Glomerular endothelial cell (primary cell): ENCODE results near the gene TMED7. TPM values are rescaled to one million over a fixed set of nuclear protein-coding genes. Genes with fewer than 3 reads are reported as not detected.

ENCODE experiments used
- DNase-seq: peaks from one replicate; pipeline ENCODE4 v3.0.0-alpha.2; 2011; ENCODE audit warnings: low read depth, low spot score; ENCODE audit errors: extremely low read depth
- total RNA-seq: library from RNA; depleted of rRNA; stranded (reverse); fragments of >200 nt; gene quantifications from 2 replicates; pipeline ENCODE4 v1.2.3, GENCODE V29; 2015

The TMED7 gene
- total RNA-seq, 1 donor from 2014 or later = 110 TPM

- DNase-seq = no peak
These were observed 4.1 kb upstream of the TMED7 start for GRCh38 chr5:115629903-115630302.

- no peak for DNase-seq
These were observed 1.5 kb upstream of the TMED7 start for GRCh38 chr5:115627295-115627865.

- peak; percentile 10 for DNase-seq
These were observed 598 bp upstream of the TMED7 start for GRCh38 chr5:115626445-115626823.

DNA sequence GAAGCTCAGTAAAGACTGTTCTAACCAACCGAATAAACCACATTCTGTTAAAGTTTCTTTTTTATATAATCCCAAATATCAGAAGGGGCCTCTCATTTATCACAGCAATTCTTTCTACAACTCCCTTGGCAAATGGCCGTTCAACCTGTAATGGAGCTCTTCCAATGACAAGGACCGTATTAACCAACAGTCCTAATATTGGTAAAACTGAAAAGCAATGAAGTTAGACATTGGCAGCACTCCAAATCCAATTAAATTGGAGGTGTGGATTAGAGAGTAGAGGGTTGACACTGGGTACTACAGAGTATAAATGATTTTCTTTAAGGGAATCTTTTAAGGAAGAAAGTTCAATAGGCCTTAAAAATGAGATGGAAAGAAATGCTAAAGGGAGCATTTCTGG, 842 bp downstream of the TMED7 start:
- DNase-seq = no peak

DNA sequence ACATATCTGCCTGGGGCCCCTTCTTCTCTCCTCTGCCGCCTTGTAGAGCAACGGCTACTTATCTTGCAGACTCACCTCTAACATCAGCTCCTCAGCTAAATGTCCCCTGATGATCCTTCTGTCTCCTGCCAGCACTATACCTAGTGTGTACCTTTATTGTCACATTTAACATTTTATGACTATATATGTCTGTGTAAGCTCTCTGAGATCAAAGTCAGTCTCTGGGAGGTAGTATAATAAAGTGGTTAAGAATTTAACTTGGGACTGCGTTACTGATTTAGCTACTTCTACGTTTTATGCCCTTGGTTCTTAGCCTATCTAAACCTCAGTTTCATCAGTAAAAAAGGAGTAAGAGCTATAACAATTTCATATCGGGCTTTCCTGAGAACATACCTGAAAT, 2.2 kb downstream of the TMED7 start:
- DNase-seq = no peak

GRCh38 chr5:115621365-115621900, 4.4 kb downstream of the TMED7 start:
- DNase-seq = no peak

GRCh38 chr5:115616892-115617291, 8.9 kb downstream of the TMED7 start:
- no peak for DNase-seq

DNA sequence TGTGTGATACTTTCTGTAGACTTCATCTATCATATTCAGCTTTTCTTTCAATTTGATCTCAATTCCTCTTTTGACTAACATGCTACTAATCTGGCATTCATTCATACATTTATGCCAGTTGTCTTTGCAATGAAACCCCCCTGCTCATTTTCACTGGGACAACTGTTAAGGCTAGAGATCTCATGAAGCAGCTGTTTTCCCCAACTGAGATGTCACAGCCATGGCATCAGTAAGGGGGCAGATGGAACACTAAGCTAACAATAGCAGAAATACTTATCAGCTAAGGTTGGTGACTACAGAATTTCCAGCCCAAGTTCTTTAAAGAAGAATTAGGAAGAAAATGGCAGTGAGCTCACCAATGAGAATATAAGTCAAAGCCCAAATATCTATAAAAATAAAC, 9.4 kb downstream of the TMED7 start:
- DNase-seq = no peak

- DNase-seq = no peak
These were observed 14.0 kb downstream of the TMED7 start for GRCh38 chr5:115611873-115612272.

GRCh38 chr5:115607935-115608334, 17.9 kb downstream of the TMED7 start:
- no peak for DNase-seq

GRCh38 chr5:115605436-115605835, 20.4 kb downstream of the TMED7 start:
- no peak for DNase-seq

DNA sequence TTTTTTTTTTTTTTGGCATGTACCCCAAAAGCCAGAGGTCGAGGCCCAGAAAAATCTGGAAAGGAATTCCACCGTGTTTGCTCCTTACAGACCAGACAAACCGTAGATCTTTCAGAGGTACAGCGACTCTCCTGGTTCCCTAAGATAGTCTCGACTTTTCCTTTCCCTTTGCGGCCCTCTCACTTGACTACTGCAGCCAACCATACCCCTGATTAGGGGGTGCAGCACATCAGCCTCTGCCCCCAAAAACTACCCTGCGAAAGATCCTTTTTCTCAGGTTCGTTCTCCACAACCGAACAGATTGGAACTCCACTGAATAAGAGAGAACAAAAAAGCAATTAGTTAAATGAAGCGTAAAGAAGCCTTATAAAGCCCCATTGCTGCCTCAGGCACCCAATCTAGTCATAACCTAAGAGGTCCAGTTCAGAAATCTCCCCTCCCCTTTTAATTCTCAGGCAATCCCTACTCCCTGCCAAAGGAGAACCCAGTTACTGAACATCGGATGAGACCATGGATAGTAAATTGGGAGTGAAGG, 23.2 kb downstream of the TMED7 start:
- no peak for DNase-seq

DNA sequence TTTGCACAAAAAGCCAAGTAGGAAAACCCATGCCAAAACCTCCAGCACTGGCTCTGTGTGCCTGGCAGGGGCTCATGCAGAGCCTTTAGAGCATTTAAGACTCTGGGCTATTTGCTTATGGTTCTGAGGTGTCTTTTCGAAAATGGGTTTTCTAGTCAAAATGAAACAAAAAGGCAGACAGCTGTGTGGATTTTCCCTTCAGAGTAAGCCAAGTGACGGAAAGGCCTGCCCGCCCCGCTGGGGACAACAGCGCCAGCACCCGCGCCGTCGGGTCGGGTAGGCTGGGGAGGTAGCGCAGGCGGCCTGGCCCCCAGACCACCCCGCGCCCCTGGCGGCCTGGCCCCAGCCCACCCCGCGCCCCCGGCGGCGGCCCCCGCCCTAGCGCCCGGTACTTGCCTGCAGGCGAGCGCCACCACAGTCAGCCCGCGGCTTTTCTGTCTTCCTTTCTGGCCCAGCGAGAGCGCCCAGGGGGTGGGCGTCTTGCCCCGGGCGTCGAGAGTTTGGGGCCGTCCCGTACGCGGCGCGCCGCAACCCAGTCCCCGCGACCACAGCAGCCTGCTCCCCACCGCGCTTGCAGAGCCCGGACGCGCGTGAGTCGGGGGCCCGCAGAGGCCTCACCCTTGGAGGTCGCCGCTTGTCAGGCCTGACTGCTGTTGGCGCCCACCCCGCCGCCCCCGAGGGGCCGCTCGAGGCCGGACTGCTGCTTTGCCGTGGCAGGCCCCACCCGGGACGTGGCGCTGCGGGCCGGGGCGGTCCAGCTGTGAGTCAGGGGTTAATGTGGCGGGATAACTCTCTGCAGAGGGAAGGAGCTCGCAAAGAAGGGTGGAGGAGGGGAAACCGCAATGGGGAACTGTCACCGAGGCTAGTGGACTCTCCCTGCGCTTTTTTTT, 23.9 kb downstream of the TMED7 start, which contains the start of gene TICAM2:
Gene TICAM2 (minus strand): TSS at position 779 of the 890 bp plus-strand sequence. CDS start 21,223 bp downstream, outside the sequence.
- no peak for DNase-seq

GRCh38 chr5:115600766-115601165, 25.1 kb downstream of the TMED7 start:
- no peak for DNase-seq

DNA sequence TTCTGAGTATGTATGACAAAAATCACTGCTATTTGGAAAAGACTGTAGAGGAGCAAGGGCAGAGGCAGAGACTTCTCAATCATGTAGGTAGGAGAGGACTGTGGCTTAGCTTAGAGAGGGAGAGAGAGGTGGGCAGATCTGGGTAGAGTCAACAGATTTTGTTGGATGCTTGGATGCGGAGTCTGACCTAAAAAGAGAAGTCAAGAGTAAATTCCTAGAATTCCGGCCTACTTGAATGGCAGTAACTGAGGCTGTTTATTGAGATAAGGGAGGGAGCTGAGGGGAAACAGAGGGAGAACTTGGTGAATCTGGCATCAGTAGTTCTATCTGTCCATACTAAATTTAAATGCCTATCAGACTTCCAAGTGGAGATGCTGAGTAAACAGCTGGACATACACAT, 25.9 kb downstream of the TMED7 start:
- DNase-seq = no peak

DNA sequence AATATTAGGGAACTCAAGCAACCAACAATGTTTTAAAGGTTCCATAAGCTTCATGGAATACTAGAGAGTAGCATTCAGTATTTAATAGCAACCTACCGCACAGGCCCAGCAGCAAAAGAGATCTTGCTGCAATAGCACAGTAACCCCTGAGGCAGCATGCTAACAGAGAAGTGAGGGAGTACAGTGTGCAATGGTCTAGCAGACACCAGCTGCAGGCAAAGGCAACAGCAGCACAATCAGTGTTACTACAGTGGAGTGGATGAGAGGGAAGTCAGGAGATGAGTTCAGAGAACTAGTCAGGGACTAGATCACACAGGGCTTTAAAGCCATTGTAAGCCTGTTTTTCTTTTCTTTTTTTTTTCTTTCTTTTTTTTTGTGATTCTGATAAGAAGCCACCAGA, 26.3 kb downstream of the TMED7 start:
- no peak for DNase-seq

DNA sequence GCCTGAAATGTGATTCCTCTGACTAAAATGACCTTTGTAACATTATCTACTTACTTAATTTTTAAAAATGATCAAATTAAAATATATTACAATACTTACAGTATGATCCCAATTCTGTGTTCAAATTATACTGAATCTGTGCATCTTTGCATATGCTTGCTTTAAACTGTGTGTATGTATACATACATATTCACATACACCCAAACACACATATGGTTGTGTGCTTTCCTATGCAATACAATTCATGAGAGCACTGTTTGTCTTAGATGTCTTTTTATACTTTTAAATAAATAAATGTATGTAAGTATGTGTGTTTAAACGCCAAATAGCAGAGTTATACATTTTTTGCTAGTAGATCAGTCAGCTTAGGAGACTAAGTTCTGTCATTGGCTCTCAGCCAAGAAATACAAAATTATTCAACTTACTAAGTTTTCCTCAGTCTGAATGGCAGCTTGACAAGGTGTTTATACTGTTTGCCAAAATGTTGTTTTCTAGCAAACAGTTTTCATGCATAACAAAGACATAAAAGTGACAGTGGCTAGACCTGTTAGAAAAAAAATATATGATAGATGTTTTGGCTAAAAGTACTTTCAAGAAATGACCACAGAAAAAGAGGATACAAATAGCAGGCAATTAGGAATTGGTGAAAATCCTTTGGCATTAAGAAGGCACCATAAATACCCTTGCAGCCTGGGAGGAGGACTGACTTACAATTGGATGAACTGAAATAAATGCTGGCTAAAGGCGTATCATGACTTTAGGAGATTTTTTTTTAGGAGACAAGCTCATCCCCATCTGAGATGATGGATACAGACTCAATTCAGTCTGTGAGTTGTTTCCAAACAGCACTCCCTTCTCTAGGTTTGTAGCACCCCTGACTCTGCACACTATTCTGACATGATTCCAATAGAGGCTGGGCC, 31.4 kb downstream of the TMED7 start:
- DNase-seq = no peak

DNA sequence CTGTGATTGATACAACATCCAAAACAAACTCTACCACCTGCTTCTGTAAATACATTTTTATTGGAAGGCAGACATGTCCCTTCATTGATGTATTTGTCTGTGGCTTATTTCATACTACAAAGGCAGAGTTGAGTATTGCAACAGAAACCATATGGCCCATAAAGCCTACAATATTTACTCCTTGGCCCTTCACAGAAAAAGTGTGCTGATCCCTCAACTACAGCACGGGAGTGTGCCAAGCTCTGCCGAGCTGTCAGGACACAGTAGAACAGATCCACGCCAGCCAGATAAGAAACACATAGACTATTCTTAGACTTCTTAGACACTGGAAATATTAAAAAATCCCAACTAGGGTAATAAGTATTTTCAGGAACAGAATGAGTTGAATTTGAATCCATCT, 36.8 kb downstream of the TMED7 start:
- DNase-seq = no peak

DNA sequence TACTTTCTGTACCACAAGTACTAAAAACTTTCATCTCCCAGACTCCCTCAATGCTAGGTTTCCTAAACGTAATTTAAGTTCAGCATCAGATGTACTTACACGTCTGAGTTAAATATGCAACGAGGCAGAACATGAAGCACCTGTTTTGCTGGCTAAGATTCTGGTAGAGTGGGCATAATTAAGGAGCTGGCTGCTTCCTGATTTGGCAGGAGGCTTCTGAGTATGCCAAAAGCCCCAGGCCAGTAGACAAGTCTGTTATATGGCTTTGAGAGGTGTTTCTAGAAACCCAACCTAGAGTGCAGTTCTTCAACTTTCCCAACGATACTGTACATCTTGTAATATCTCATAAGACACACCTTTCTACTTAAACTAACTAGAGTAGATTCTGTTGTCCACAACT, 37.2 kb downstream of the TMED7 start:
- DNase-seq = no peak

DNA sequence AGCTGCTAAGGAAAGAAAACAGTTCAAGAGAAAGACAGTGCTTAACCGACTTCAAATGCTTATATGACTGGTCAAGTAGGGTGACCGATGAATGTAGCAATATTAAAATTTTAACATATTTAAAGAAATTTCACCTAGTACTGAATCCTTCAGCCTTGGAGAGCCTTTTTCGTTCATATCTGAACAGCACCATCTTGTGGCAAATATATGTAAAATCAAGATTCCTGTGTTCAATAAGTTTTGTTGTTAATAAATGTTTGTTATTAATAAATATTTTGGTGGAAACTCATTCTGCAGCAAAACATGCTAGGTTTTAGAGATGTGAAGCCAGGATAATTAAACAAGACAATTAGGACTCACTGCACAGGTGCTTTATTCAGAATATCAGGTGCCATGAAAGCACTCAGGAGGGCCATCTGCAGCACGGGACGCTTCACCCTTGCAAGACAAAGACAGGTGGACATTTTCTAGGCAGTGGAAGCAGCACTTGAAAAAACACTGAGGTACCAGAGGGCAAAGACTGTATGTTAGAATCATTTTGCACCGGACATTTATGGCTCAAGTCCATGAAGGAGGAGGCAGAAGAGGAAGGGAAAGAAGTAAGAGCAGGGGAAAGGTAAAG, 39.2 kb downstream of the TMED7 start:
- DNase-seq = no peak
